Frontal cortex (tissue), 4 donors: ENCODE data around the gene TDRD7. TPM values are rescaled to one million over a fixed set of nuclear protein-coding genes. Genes with fewer than 3 reads are reported as not detected.

Experiments
- DNase-seq, 2 donors: peaks; one replicate each; pipeline ENCODE4 v3.0.0; 2012; ENCODE audit warnings: low spot score in 2 of 2
- FAIRE-seq: peaks from 2 replicates; lab custom pipeline; 2012; peaks lifted over from hg19 to GRCh38; lab: Jason Lieb, UNC
- total RNA-seq: library from RNA; depleted of rRNA; stranded (reverse); fragments of >200 nt; gene quantifications from one replicate; pipeline ENCODE4 v1.2.3, GENCODE V29; 2014
- donor health status: control.
- donor health status: control.
- donor health status: control.

The TDRD7 gene
- total RNA-seq, 1 donor from 2014 or later: 20.4 TPM

DNA sequence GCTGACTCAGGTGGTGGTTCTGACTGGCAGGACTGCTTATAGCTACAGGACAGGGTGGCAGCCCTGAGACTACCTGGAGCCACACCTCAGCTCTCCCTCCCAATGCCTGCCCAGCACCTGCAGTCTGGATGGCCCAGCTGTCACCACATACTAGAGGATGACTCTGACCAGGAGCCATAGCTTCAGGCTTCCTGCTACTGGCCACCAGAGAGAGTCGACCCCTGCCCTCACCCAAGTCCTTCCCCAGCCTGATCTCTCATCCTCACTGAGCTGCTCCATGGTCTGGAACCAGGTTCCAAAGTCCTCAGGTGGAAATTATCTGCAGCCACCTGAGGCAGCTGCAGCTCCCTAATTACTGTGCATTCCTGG is 25.6 kb upstream of the TDRD7 start:
- no peak for FAIRE-seq

DNA sequence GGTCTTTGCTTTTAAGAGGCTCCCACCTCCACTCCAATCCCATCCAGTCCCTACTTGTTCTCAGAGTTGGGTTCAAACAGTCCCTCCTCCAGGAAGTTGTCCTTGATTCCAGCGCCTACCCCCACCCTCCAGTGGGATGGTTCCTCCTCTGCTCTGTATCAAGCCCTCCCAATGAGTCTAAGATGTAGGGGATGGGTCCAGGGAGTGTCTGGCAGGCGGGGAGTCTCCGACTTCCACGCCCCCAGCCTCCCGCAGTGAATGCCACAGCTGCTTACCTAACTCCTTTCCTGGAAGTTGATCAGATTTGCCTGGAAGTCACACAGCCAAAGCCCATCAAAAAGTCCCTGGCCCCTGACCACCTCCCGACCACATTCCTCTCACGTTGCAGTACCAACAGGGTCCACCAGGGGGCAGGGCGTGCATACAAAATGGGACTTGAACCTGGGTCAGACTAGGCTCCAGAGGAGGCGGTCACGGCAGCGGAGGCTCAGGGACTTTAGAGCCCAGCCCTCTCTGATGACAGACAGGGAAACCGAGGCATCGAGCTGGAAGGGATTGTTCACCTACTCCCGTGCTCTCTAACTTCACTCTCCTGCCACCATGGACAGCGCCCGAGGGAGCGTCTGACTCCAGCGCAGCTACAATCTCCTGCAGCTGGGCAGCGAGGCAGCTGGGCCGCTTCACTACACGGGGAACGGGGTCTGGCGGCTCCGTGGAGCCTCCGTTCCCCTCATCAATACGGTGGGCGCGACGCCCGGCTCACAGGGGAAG is 25.0 kb upstream of the TDRD7 start:
- no peak for FAIRE-seq

More for the DNA sequence above, 25.6 kb upstream of the TDRD7 start:
- DNase-seq: no peak

DNA sequence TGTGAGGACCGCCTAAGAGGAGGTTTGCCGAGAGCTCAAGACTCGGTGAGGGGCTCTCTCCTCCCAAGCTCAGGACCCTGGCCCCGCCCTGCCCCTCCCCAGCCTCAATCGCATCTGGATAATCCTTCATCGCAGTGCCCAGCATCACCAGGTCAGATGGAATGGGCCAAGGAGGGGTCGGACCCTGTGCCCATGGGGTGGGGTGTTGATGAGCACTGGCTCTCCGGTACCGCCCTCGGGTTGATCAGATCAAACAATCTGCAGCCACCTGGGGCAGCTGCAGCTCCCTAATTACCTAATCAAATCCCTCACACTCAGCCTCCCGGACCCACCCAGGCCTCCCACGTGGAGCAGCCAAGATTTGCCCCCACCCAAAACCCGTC is 24.4 kb upstream of the TDRD7 start:
- no peak for DNase-seq
- no peak for FAIRE-seq

More for the DNA sequence above, 25.0 kb upstream of the TDRD7 start:
- peak; percentile 37 to 77 for DNase-seq

- no peak for DNase-seq
- no peak for FAIRE-seq
These were observed 23.8 kb upstream of the TDRD7 start for GRCh38 chr9:97387936-97388684.

DNA sequence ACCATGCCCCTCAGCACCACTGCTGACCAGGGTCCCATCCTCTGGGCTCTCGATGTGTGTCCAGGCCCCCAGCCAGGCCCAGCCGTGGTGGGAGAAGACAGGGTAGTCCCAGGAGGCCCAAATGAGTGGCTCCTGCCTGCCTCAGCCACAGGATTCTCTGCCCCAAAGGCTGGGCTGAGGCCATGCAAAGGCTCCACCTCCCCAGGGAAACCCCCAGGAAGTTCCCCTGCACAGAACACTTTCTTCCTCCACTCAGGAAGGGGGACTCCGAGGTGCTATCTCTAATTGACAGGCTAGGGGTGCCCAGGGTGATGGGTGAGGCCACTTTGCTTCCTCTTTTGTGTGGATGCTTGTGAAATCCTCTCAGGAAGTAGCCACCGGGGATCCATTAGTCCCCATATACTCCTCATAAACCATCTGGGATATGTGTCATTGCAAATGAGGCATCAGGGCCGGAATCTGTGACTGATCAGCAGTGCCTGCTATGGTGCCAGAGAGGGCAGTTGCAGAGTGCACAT is 23.1 kb upstream of the TDRD7 start:
- FAIRE-seq (no peak), DNase-seq (no peak)

GRCh38 chr9:97389249-97389648 is 22.6 kb upstream of the TDRD7 start:
- FAIRE-seq (no peak), DNase-seq (no peak)

DNA sequence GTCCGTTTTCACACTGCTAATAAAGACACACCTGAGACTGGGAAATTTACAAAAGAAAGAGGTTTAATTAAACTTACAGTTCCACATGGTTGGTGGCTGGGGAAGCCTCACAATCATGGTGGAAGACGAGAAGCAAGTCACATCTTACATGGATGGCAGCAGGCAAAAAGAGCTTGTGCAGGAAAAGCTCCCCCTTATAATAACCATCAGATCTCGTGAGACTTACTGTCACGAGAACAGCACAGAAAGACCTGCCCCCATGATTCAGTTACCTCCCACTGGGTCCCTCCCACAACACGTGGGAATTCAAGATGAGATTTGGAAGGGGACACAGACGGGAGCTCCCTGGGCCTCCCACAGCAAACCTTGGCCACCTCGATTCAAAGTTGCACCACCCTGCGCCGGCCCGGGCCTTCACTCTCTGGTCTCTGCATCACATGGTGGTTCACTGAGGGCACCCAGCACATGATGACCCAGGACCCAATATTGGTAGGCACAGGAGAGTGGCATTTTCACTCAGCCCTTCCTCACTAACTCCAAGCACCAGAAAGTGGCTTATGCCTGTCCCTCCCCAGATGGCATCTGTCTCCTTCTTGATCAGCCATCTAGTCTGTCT is 21.0 kb upstream of the TDRD7 start:
- FAIRE-seq (no peak), DNase-seq (no peak)

DNA sequence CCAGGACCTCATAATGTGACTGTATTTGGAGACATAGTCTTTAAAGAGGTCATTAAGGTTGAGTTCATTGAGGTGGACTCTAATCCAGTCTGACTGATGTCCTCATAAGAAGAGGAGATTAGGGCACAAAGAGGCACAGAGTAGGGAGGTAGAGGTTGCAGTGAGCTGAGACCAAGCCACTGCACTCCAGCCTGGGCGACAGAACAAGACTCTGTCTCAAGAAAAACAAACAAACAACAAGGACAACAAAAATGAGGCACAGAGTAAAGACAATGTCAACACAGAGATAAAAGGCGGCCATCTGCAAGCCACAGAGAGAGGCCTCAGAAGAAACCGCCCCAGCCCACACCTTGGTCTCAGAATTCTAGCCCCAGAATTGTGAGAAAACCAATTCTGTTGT is 17.0 kb upstream of the TDRD7 start:
- FAIRE-seq (no peak), DNase-seq (no peak)

GRCh38 chr9:97395745-97396144 is 16.2 kb upstream of the TDRD7 start:
- DNase-seq: no peak
- no peak for FAIRE-seq

DNA sequence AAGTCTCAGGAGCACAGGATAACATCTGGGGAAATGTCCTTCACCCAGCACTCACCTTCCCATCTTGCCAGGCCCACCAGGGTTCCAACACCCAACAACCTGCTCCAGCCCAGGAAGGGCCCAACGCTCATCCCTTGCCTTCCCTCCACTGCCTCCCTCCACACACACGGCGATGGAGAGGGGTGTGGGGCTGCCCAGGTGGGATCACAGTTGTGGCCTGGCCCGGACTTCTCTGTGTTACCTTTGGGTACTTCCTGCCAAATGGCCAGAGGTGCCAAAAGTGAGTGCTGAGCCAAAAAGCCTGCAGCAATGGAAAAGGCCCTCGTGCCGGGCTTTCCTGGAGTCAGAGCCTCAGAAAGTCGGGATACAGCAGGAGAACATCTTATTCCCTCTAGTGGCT is 15.6 kb upstream of the TDRD7 start:
- FAIRE-seq: no peak

GRCh38 chr9:97397220-97397619 is 14.7 kb upstream of the TDRD7 start:
- no peak for DNase-seq
- no peak for FAIRE-seq

More for the DNA sequence above, 15.6 kb upstream of the TDRD7 start:
- no peak for DNase-seq

- FAIRE-seq: no peak
- peak in 1 of 2 donors; percentile 39 for DNase-seq
These were observed 12.7 kb upstream of the TDRD7 start for GRCh38 chr9:97398999-97399758.

- FAIRE-seq (peak; percentile 6), DNase-seq (no peak)
These were observed 8.1 kb upstream of the TDRD7 start for GRCh38 chr9:97403746-97404316.

GRCh38 chr9:97405551-97405950 is 6.3 kb upstream of the TDRD7 start:
- FAIRE-seq (no peak), DNase-seq (no peak)

DNA sequence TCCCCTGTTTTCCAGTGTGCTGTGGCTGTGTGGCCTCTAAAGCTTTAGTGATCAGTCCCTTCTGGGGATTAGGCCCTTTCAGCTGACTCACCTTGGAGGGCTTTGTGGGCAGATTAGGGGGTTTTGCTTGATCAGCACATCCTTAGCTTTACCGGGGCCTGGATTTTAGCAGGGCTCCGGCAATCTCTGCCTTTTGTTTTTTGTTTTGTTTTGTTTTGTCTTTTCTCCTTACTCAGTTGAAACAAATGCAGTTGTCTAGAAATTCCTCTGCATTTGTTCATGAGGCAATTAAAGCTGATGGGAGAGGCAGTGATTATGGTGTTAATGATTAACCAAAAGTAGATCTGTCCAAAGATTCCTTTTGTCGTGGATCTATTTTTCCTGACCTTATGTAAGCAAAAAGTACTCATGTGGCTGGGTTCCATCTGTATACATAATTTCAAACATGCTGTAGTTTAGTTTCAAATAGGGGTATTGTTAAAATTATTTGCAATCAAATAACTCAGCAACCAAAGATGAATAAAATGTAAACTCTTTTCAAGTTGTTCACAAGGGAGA is 5.2 kb upstream of the TDRD7 start:
- FAIRE-seq: no peak

DNA sequence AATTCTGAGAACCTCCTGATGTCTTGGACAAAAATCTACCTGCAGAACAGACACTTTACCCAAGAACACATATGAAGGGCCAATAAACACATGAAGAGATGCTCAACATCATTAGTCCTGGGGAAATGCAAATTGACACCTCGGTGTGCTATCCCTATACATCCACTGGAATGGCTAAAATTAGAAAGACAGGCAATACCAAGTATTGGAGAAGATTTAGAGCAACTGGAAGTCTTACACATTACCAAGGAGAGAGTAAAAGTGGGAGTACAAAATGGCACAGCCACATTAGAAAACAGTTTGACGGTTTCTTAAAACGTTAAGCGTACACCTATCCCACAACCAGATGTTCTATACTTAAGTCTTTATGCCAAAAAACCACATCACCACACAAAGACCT is 3.3 kb upstream of the TDRD7 start:
- DNase-seq (no peak), FAIRE-seq (no peak)

More for the DNA sequence above, 5.2 kb upstream of the TDRD7 start:
- DNase-seq: no peak

- FAIRE-seq: no peak
- DNase-seq: no peak
These were observed 482 bp upstream of the TDRD7 start for GRCh38 chr9:97411440-97411788.

- DNase-seq: peak in 1 of 2 donors; percentile 29
- FAIRE-seq: no peak
These were observed 910 bp downstream of the TDRD7 start for GRCh38 chr9:97412626-97413385.

DNA sequence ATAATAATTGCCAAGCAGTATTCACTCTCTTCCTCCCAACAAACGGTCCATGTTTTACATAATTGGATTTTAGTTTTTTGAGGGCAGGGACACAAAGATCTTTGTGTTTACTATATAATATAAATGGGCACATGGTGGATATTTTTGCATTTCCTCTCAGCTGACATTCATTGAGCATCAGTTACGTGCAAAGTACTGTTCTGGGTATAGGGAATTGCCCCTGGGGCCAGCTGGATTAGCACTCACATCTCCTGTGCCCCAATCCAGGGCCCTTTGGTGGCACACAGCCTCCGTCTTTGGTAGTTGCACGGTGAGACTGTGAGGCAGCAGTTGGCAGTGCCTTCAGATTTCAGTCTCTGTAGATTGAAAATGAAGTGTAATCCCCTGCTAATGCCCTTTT is 1.6 kb downstream of the TDRD7 start:
- DNase-seq: no peak
- no peak for FAIRE-seq
